HEK293 (cell line): Measurements from ENCODE around the gene TEX261.
A peak's percentile ranks its signal among the peaks of the same experiment; 100 is the strongest.
"Not testable (repeated sequence)": the region's sequence is repeated elsewhere in the genome, so short reads cannot be mapped to it uniquely, and the experiment has no call there.

Source experiments
- CTCF ChIA-PET: fragments of 350-600 bp; formaldehyde crosslinking; extraction: SDS; loops from one replicate; lab custom pipeline; 2021; ENCODE audit warnings: antibody characterized with exemption; lab: Yijun Ruan, JAX
- POLR2A ChIA-PET: fragments of 300-600 bp; formaldehyde crosslinking; extraction: SDS; loops from one replicate; lab custom pipeline; 2020; ENCODE audit warnings: antibody characterized with exemption, inconsistent platforms; lab: Yijun Ruan, JAX
- H3K27ac ChIP-seq: fragments of 200-500 bp; sonication (Bioruptor generic); 2 replicates; pipeline ENCODE4 v1.5.1; 2014; ENCODE audit warnings: low read depth, low read length, control low read depth, inconsistent platforms; ENCODE audit errors: extremely low read depth
- H3K36me3 ChIP-seq, 2 experiments: fragments of 200-500 bp in 1 of 2; sonication (Bioruptor generic) in 1 of 2; 1 replicate in 1 of 2; 2 replicates in 1 of 2; pipeline ENCODE4 v1.5.1; 2014 to 2017; ENCODE audit warnings: inconsistent platforms in 2 of 2, low read length in 2 of 2; ENCODE audit not compliant: control insufficient read depth in 2 of 2, insufficient read depth in 1 of 2
- H3K4me1 ChIP-seq: fragments of 200-500 bp; sonication (Bioruptor generic); 2 replicates; pipeline ENCODE4 v1.5.1; 2014; ENCODE audit warnings: mild to moderate bottlenecking, low read length, inconsistent platforms; ENCODE audit not compliant: control insufficient read depth, insufficient read depth
- H3K4me3 ChIP-seq: 2 replicates; pipeline ENCODE4 v1.5.1; 2011; ENCODE audit warnings: low read depth, mild to moderate bottlenecking, control low read depth, low read length, moderate library complexity
- H3K9me3 ChIP-seq: fragments of 200-500 bp; sonication (Bioruptor generic); 2 replicates; pipeline ENCODE4 v1.5.1; 2014; ENCODE audit warnings: low read depth, low read length, inconsistent platforms; ENCODE audit not compliant: control insufficient read depth, insufficient read depth
- FEZF1 ChIP-seq: fragments of 450-650 bp; formaldehyde crosslinking; IDR thresholded peaks from 2 replicates; pipeline ENCODE4 v1.5.1; 2016; ENCODE audit warnings: missing biosample characterization, missing genetic modification characterization
- WT1 ChIP-seq: fragments of 450-650 bp; formaldehyde crosslinking; IDR thresholded peaks from 2 replicates; pipeline ENCODE4 v1.5.1; 2016; ENCODE audit warnings: missing biosample characterization, missing genetic modification characterization
- ZNF391 ChIP-seq: fragments of 450-650 bp; formaldehyde crosslinking; IDR thresholded peaks from 2 replicates; pipeline ENCODE4 v1.5.1; 2016; ENCODE audit warnings: low read depth, missing biosample characterization, missing genetic modification characterization, borderline replicate concordance
- ZNF521 ChIP-seq: fragments of 450-650 bp; formaldehyde crosslinking; IDR thresholded peaks from 2 replicates; pipeline ENCODE4 v1.5.1; 2017; ENCODE audit warnings: missing biosample characterization, mild to moderate bottlenecking, missing genetic modification characterization
- ZNF654 ChIP-seq: fragments of 450-650 bp; formaldehyde crosslinking; IDR thresholded peaks from 2 replicates; pipeline ENCODE4 v1.5.1; 2016; ENCODE audit warnings: low read depth, missing biosample characterization, missing genetic modification characterization
- TF ChIP-seq, protein P1 (sequence below): fragments of 450-650 bp; formaldehyde crosslinking; IDR thresholded peaks from 2 replicates; pipeline ENCODE4 v1.5.1; 2016; ENCODE audit warnings: missing biosample characterization, missing genetic modification characterization
- TF ChIP-seq, protein P2 (sequence below): fragments of 450-650 bp; formaldehyde crosslinking; IDR thresholded peaks from 2 replicates; pipeline ENCODE4 v1.5.1; 2016; ENCODE audit warnings: missing biosample characterization, missing genetic modification characterization, borderline replicate concordance
- TF ChIP-seq, protein P3 (sequence below): fragments of 450-650 bp; formaldehyde crosslinking; IDR thresholded peaks from 2 replicates; pipeline ENCODE4 v1.5.1; 2016; ENCODE audit warnings: missing biosample characterization, missing genetic modification characterization

Gene TEX261

DNA sequence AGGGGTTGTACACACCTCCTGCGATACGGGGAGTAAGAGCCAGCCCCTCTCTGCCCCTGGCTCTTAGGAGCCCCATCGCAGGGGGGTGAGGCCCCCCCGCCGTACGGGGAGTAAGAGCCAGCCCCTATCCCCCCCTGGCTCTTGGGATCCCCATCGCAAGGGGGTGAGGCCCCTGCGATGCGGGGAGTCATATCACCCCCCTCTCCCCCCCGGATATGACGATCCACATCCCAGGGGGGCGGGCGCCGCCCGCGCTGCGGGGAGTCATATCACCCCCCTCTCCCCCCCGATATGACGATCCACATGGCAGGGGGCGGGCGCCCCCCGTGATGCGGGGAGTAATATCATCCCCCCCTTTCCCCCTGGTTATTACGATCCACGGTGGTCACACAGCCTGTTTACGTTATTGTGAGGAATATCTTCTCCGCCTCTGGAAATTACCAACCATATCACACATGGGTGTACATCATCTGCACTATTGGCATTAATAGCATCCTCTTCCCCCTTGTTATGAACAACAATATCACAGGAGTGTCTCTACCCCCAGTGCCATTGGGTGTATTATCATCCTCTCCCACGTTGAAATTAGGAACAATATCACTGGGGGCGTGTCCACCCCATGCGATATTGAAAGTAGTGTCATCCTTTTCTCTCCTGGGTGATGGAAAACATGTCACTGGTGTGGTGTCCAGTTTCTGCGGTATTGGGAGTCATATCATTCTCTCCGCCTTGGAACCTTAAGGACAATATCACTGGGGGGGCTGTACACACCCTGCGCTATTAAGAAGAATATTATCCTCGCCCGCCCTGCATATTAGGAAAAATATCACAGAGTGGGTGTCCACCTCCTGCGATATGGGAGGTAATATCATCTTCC, 49.1 kb upstream of the TEX261 start:
- no peaks in the 10 kb centered on the region for H3K36me3 ChIP-seq
- no peak overlapping the region for H3K4me3 ChIP-seq
- CTCF ChIA-PET = no interaction called here
- no peaks in the 10 kb centered on the region for H3K9me3 ChIP-seq
- H3K4me1 ChIP-seq = no peaks in the 10 kb centered on the region
- no peak overlapping the region for H3K27ac ChIP-seq
- TF ChIP-seq, protein P1, sequence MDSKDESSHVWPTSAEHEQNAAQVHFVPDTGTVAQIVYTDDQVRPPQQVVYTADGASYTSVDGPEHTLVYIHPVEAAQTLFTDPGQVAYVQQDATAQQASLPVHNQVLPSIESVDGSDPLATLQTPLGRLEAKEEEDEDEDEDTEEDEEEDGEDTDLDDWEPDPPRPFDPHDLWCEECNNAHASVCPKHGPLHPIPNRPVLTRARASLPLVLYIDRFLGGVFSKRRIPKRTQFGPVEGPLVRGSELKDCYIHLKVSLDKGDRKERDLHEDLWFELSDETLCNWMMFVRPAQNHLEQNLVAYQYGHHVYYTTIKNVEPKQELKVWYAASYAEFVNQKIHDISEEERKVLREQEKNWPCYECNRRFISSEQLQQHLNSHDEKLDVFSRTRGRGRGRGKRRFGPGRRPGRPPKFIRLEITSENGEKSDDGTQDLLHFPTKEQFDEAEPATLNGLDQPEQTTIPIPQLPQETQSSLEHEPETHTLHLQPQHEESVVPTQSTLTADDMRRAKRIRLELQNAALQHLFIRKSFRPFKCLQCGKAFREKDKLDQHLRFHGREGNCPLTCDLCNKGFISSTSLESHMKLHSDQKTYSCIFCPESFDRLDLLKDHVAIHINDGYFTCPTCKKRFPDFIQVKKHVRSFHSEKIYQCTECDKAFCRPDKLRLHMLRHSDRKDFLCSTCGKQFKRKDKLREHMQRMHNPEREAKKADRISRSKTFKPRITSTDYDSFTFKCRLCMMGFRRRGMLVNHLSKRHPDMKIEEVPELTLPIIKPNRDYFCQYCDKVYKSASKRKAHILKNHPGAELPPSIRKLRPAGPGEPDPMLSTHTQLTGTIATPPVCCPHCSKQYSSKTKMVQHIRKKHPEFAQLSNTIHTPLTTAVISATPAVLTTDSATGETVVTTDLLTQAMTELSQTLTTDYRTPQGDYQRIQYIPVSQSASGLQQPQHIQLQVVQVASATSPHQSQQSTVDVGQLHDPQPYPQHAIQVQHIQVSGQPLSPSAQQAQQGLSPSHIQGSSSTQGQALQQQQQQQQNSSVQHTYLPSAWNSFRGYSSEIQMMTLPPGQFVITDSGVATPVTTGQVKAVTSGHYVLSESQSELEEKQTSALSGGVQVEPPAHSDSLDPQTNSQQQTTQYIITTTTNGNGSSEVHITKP = 0 out of 2 replicates have a peak, but pooled peaks have one; percentile 17
- no peak for TF ChIP-seq FEZF1 (tag by site-specific recombination)
- POLR2A ChIA-PET = no interaction called here

DNA sequence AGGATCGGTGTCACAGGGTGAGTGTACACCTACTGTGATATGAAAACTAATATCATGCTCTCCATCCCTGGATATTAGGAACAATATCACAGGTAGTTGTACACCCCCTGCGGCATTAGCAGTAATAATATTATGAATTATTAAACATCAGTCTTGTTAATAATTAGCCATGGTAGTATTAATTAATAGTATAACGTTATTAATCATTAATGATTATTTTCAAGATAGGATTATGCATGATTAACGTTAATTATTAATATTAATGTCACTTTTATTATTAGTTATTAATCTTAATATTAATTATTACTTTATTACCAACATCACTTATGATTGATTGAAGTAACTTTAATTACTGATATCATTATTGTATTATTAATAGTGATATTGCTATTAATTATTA, 47.6 kb upstream of the TEX261 start:
- no peaks in the 10 kb centered on the region for H3K9me3 ChIP-seq
- no peak overlapping the region for H3K27ac ChIP-seq
- H3K36me3 ChIP-seq = no peaks in the 10 kb centered on the region
- no peak overlapping the region for H3K4me3 ChIP-seq
- TF ChIP-seq WT1 (no peak), ZNF521 (tag by site-specific recombination) (no peak), ZNF391 (no peak)
- TF ChIP-seq, protein P2, sequence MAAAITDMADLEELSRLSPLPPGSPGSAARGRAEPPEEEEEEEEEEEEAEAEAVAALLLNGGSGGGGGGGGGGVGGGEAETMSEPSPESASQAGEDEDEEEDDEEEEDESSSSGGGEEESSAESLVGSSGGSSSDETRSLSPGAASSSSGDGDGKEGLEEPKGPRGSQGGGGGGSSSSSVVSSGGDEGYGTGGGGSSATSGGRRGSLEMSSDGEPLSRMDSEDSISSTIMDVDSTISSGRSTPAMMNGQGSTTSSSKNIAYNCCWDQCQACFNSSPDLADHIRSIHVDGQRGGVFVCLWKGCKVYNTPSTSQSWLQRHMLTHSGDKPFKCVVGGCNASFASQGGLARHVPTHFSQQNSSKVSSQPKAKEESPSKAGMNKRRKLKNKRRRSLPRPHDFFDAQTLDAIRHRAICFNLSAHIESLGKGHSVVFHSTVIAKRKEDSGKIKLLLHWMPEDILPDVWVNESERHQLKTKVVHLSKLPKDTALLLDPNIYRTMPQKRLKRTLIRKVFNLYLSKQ = no peak
- TF ChIP-seq, protein P3, sequence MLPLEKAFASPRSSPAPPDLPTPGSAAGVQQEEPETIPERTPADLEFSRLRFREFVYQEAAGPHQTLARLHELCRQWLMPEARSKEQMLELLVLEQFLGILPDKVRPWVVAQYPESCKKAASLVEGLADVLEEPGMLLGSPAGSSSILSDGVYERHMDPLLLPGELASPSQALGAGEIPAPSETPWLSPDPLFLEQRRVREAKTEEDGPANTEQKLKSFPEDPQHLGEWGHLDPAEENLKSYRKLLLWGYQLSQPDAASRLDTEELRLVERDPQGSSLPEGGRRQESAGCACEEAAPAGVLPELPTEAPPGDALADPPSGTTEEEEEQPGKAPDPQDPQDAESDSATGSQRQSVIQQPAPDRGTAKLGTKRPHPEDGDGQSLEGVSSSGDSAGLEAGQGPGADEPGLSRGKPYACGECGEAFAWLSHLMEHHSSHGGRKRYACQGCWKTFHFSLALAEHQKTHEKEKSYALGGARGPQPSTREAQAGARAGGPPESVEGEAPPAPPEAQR (tag by site-specific recombination) = no peak
- TF ChIP-seq, all 188 proteins: peak for 0
- H3K4me1 ChIP-seq = no peaks in the 10 kb centered on the region
- ChIA-PET CTCF (no interaction called here), POLR2A (no interaction called here)

DNA sequence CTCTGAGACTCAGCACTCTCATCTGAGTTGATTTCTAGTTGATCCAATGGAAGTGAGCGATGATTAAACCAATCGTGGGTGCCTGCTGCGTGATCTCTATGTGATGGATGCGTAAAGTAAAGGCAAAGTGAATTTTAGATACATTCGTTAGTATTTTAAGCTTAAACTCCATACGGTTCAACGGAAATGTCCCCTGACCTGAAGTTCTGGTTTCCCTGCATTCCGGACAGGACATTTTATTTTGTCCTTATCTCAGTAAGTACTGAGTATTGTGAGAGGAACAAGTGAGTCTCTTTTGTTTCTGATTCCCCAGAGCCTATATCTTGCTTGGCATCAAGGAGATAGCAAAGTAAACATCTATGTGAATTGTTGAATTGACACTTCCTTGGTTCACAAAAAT, 41.6 kb upstream of the TEX261 start:
- CTCF ChIA-PET, H3K36me3 ChIP-seq, H3K4me1 ChIP-seq, POLR2A ChIA-PET, H3K9me3 ChIP-seq, H3K4me3 ChIP-seq, H3K27ac ChIP-seq: not testable (repeated sequence)

DNA sequence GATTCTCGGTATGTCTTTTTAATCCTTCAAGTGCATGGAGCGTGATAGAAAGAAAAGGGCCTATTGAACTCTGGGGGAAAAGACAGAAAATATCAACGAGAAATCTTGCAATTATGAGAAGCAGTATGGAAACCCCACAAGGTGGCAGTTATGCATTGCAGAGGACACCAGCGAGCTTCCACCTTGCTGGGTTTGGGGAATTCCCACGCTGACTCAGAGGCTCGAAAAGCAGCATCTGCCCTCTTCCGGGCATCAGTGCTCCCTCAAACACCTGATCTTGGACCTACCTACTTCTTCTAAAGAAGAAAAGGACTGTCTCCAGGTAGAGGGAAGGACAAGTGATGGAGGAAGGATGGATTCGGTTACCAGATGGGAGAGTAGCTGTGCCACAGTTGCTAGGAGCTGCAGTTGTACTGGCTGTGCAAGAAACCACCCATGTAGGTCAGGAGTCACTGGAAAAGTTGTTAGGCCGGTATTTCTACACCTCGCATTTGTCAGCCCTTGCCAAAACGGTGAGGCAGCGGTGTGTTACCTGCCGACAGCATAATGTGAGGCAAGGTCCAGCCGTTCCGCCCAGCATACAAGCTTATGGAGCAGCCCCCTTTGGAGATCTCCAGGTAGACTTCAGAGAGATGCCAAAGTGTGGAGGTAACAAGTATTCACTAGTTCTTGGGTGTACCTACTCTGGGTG, 29.0 kb upstream of the TEX261 start:
- H3K36me3 ChIP-seq, H3K4me1 ChIP-seq, H3K9me3 ChIP-seq, POLR2A ChIA-PET, H3K4me3 ChIP-seq, H3K27ac ChIP-seq: not testable (repeated sequence)
- TF ChIP-seq ZNF654 (tag by site-specific recombination) = peak; percentile 33
- CTCF ChIA-PET = interaction anchor here (0.8 kb wide), 1 partner anchor 168 kb away, joined by 3 read pairs; no protein-coding TSS in a partner anchor

DNA sequence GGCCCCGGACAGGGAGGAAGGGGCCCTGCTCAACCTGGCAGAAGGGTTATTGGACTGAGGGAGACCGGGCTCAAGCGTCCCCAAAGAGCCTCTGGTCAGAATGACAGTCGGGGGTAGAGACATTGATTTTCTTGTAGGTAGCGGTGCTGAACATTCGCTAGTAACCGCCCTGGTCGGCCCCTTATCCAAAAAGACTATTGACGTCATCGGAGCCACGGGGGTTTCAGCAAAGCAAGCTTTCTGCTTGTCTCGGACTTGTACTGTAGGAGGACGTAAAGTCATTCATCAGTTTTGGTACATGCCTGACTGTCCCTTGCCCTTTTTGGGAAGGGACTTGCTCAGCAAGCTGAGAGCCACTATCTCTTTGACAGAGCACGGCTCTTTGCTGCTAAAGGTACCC, 26.7 kb upstream of the TEX261 start:
- POLR2A ChIA-PET, H3K4me1 ChIP-seq, H3K4me3 ChIP-seq, H3K9me3 ChIP-seq, H3K36me3 ChIP-seq, H3K27ac ChIP-seq: not testable (repeated sequence)
- CTCF ChIA-PET = interaction anchor here (1.3 kb wide), 1 partner anchor 19 kb away, joined by 5 read pairs; no protein-coding TSS in a partner anchor

DNA sequence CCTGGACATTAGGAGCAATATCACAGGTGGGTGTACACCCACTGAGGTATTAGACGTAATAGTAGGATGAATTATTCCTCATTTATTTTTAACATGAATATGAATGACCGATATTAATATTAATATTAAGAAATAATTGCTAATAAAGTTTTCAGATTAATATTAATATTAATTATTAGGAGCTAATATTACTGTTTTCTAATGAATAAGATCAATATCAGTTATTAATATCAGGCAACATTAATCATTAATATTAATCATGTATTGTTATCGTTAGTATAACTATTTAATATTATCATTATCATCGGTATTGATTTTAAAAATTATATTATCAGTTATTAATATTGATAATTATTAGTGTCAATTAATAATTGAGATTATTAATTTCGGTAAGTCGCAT, 25.3 kb upstream of the TEX261 start:
- H3K4me1 ChIP-seq, H3K36me3 ChIP-seq, POLR2A ChIA-PET, H3K9me3 ChIP-seq, H3K27ac ChIP-seq, H3K4me3 ChIP-seq: not testable (repeated sequence)
- CTCF ChIA-PET = interaction anchor here (1.1 kb wide), 1 partner anchor 19 kb away, joined by 5 read pairs; no protein-coding TSS in a partner anchor
